Endothelial cell of umbilical vein (primary cell): ENCODE results near the gene RNF146. TPM values are rescaled to one million over a fixed set of nuclear protein-coding genes. Genes with fewer than 3 reads are reported as not detected.

Experiments used
- BruUV-seq: library from RNA; stranded (reverse); fragments of 400-500 nt; replicated peaks from 2 replicates; lab custom pipeline; 2021; lab: Mats Ljungman, UMichigan
- CTCF ChIA-PET: fragments of 300-600, 350-600 bp; sonication (Branson Sonifier 250); formaldehyde crosslinking; loops from one replicate; lab custom pipeline; 2021; ENCODE audit warnings: antibody characterized with exemption, inconsistent platforms; lab: Charles Lee
- POLR2A ChIA-PET: fragments of 300-600, 350-600 bp; sonication (Branson Sonifier 250); formaldehyde crosslinking; loops from one replicate; lab custom pipeline; 2021; ENCODE audit warnings: antibody characterized with exemption, inconsistent platforms; lab: Charles Lee
- DNase-seq: peaks from one replicate; pipeline ENCODE4 v3.0.0-alpha.2; 2011; ENCODE audit warnings: low read depth, low spot score
- FAIRE-seq: peaks from 2 replicates; lab custom pipeline; 2011; peaks lifted over from hg19 to GRCh38; lab: Jason Lieb, UNC
- H2AFZ ChIP-seq: 2 replicates; pipeline ENCODE4 v1.6.0; 2012; ENCODE audit warnings: low read depth, low read length, control low read depth, inconsistent platforms
- H3K27ac ChIP-seq: 2 replicates; pipeline ENCODE4 v1.5.1; 2011; ENCODE audit warnings: low read depth, mild to moderate bottlenecking, control low read depth, low read length, moderate library complexity; ENCODE audit not compliant: insufficient read depth
- H3K27me3 ChIP-seq, 2 experiments: 2 replicates each; pipeline versions ENCODE4 v1.6.0 to v1.6.1; 2011; ENCODE audit warnings: low read length in 2 of 2, mixed read lengths in 1 of 2; ENCODE audit not compliant: control insufficient read depth in 2 of 2, insufficient read depth in 2 of 2
- H3K36me3 ChIP-seq, 2 experiments: 2 replicates in 1 of 2; 3 replicates in 1 of 2; pipeline ENCODE4 v1.5.1; 2011; ENCODE audit warnings: low read length in 2 of 2, mild to moderate bottlenecking in 1 of 2, moderate library complexity in 1 of 2; ENCODE audit not compliant: control insufficient read depth in 2 of 2, insufficient read depth in 2 of 2; ENCODE audit errors: extremely low read depth in 1 of 2
- H3K4me1 ChIP-seq: 3 replicates; pipeline ENCODE4 v1.5.1; 2011; ENCODE audit warnings: mild to moderate bottlenecking, low read length; ENCODE audit not compliant: control insufficient read depth, insufficient read depth; ENCODE audit errors: extremely low read depth
- H3K4me2 ChIP-seq: 2 replicates; pipeline ENCODE4 v1.6.1; 2011; ENCODE audit warnings: low read length, control low read depth, mixed read lengths; ENCODE audit not compliant: insufficient read depth
- H3K4me3 ChIP-seq, 3 experiments: fragments of 200-600 bp in 1 of 3; sonication (generic), shearing (Covaris generic) in 1 of 3; replicated peaks in 1 of 3; 2 replicates each; pipeline ENCODE4 v1.5.1; 2011 to 2016; ENCODE audit warnings: control low read depth in 3 of 3, low read length in 3 of 3, mild to moderate bottlenecking in 2 of 3, inconsistent platforms in 1 of 3, low read depth in 1 of 3, moderate library complexity in 1 of 3; ENCODE audit not compliant: insufficient read depth in 1 of 3
- H3K79me2 ChIP-seq: 2 replicates; pipeline ENCODE4 v1.6.0; 2012; ENCODE audit warnings: low read length, inconsistent platforms; ENCODE audit not compliant: control insufficient read depth, insufficient read depth
- H3K9ac ChIP-seq: replicated peaks from 2 replicates; pipeline ENCODE3; 2011; ENCODE audit warnings: low read length, control low read depth; ENCODE audit not compliant: insufficient read depth; ENCODE audit errors: extremely low read depth
- H3K9me1 ChIP-seq: replicated peaks from 3 replicates; pipeline ENCODE4 v1.6.0; 2011; ENCODE audit warnings: mild to moderate bottlenecking, low read length; ENCODE audit not compliant: control insufficient read depth, insufficient read depth; ENCODE audit errors: extremely low read depth
- H3K9me3 ChIP-seq: replicated peaks from 2 replicates; pipeline ENCODE4 v1.5.1; 2012; ENCODE audit warnings: low read length, inconsistent platforms; ENCODE audit not compliant: control insufficient read depth, insufficient read depth
- H4K20me1 ChIP-seq: replicated peaks from 2 replicates; pipeline ENCODE3; 2011; ENCODE audit warnings: mild to moderate bottlenecking, low read length; ENCODE audit not compliant: control insufficient read depth, insufficient read depth; ENCODE audit errors: extremely low read depth
- EZH2 ChIP-seq: IDR thresholded peaks from 2 replicates; pipeline ENCODE4 v1.6.1; 2012; ENCODE audit warnings: borderline replicate concordance, low read depth, mild to moderate bottlenecking, moderate library complexity, low read length, inconsistent platforms; ENCODE audit not compliant: severe bottlenecking
- FOS ChIP-seq: IDR thresholded peaks from 2 replicates; pipeline ENCODE4 v1.6.1; 2011; ENCODE audit warnings: mild to moderate bottlenecking, low read length, moderate library complexity, borderline replicate concordance; ENCODE audit not compliant: insufficient read depth
- GATA2 ChIP-seq: IDR thresholded peaks from 2 replicates; pipeline ENCODE4 v1.7.0; 2011; ENCODE audit warnings: low read depth, mild to moderate bottlenecking, moderate library complexity, mixed read lengths, low read length; ENCODE audit not compliant: insufficient read length, insufficient read depth
- JUN ChIP-seq: IDR thresholded peaks from 2 replicates; pipeline ENCODE4 v1.6.1; 2011; ENCODE audit warnings: borderline replicate concordance, low read depth; ENCODE audit not compliant: insufficient read length, insufficient read depth
- MYC ChIP-seq: IDR thresholded peaks from one replicate; pipeline ENCODE4 v1.6.1; 2011; ENCODE audit warnings: mild to moderate bottlenecking, low read depth, low read length
- POLR2AphosphoS5 ChIP-seq: IDR thresholded peaks from 2 replicates; pipeline ENCODE4 v1.6.1; 2012; ENCODE audit warnings: low read depth, mild to moderate bottlenecking, control low read depth, low read length, moderate library complexity; ENCODE audit not compliant: insufficient read depth
- dilution Hi-C: fragments of 300-500 bp; cut with MboI; formaldehyde crosslinking; loops from one replicate; pipeline ENCODE4 v1.15.0; 2019; ENCODE audit warnings: low sequenced_read_pairs; ENCODE audit not compliant: extremely low pct_ligation_motif_present
- intact Hi-C: fragments of 100-400 bp; cut with micrococcal nuclease; formaldehyde crosslinking; loops from one replicate; pipeline ENCODE4 v1.10.0; 2022
- polyA plus RNA-seq, 4 experiments: library from polyadenylated mRNA; depleted of rRNA in 3 of 4; stranded (reverse) in 3 of 4; unstranded in 1 of 4; fragments of >200 nt; gene quantifications; 2 replicates each; pipeline versions ENCODE4 v1.2.1 to v1.2.3, GENCODE V29; 2011 to 2012; ENCODE audit warnings: missing spikeins in 1 of 4
- total RNA-seq: library from RNA; stranded (reverse); gene quantifications from 2 replicates; pipeline ENCODE4 v1.2.3, GENCODE V29; 2021

RNF146 gene
- total and polyA plus RNA-seq, 2 donors (not counting 3 experiments of a cell fraction or from before 2014, with no cell fraction given), result 37.5 to 48.1 TPM

- peaks cover 11 to 28% of the 10 kb centered on the region in 2 experiments for H3K36me3 ChIP-seq
- POLR2A ChIA-PET, result no interaction called here
- FAIRE-seq, result no peak
These were observed 15.5 kb downstream of the RNF146 start for GRCh38 chr6:127282184-127282583.

GRCh38 chr6:127288705-127289104, 22.0 kb downstream of the RNF146 start:
- Histone ChIP-seq H3K27ac (no peak overlapping the region), H3K4me1 (no peaks in the 10 kb centered on the region), H3K9ac (no peak overlapping the region), H3K9me3 (no peaks in the 10 kb centered on the region), H3K79me2 (peaks cover 2% of the 10 kb centered on the region), H3K36me3 (peaks cover 11 to 20% of the 10 kb centered on the region in 2 experiments), H4K20me1 (no peaks in the 10 kb centered on the region), H3K4me3 (no peak overlapping the region), H3K27me3 (no peaks in the 10 kb centered on the region), H3K9me1 (no peaks in the 10 kb centered on the region), H2AFZ (no peak overlapping the region), H3K4me2 (no peak overlapping the region)
- no peak for TF ChIP-seq JUN
- no peak for TF ChIP-seq MYC
- no peak for TF ChIP-seq FOS
- TF ChIP-seq POLR2AphosphoS5, result no peak
- POLR2A ChIA-PET, result no interaction called here
- BruUV-seq, result no TSS peak
- FAIRE-seq (no peak), DNase-seq (no peak)
- intact Hi-C loops (no loop called here), dilution Hi-C loops (no loop called here)
- CTCF ChIA-PET, result interaction anchor here (1.6 kb wide), 1 partner anchor 13 kb away, joined by 13 read pairs; no protein-coding TSS in a partner anchor

More at GRCh38 chr6:127282184-127282583, 15.5 kb downstream of the RNF146 start:
- BruUV-seq, result no TSS peak
- CTCF ChIA-PET, result interaction anchor here (1.4 kb wide), 1 partner anchor 27 kb away, joined by 3 read pairs; no protein-coding TSS in a partner anchor
- Histone ChIP-seq H3K4me3 (no peak overlapping the region), H3K79me2 (peaks cover 24% of the 10 kb centered on the region), H3K4me2 (no peak overlapping the region), H3K4me1 (no peaks in the 10 kb centered on the region), H2AFZ (no peak overlapping the region), H3K27me3 (no peaks in the 10 kb centered on the region), H3K9ac (no peak overlapping the region), H4K20me1 (peaks cover 3% of the 10 kb centered on the region), H3K27ac (no peak overlapping the region), H3K9me3 (no peaks in the 10 kb centered on the region), H3K9me1 (no peaks in the 10 kb centered on the region)
- no peak for DNase-seq
- TF ChIP-seq JUN (no peak), GATA2 (no peak), POLR2AphosphoS5 (no peak), MYC (no peak), EZH2 (no peak)
- dilution Hi-C loops, result no loop called here
- intact Hi-C loops, result no loop called here
